Measurements from ENCODE around the gene RDH12. TPM values are rescaled to one million over a fixed set of nuclear protein-coding genes. Genes with fewer than 3 reads are reported as not detected.

The RDH12 gene
- polyA plus RNA-seq, 1 donor from 2014 or later: not detected

DNA sequence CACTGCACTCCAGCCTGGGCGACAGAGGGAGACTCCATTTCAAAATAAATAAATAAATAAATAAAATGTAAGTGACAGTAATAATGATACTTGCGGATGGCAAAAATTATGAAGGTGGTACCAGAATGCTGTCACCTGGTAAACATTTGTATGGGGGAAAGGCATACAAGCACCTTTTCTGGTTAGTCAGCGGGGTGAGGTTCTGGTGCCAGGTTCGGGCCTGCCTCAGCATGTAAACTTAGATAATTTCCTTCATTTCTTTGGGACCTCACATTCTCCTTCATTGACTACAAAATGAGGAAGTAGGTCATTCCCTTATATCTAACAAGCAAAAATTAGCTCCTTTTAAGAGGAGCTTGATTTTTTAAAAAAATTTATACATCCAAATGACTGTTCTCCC is 38.1 kb upstream of the RDH12 start:
- TF ChIP-seq MXI1 (conservative IDR thresholded peaks at IDR 0.05; ENCODE audit: poor library complexity, severe bottlenecking) (no peak), POLR2AphosphoS5 (IDR thresholded peaks at IDR 0.05) (no peak), EZH2 (IDR thresholded peaks at IDR 0.05; ENCODE audit: borderline replicate concordance, insufficient read depth, low read length, poor library complexity, severe bottlenecking) (no peak), EP300 (conservative IDR thresholded peaks at IDR 0.05; ENCODE audit: poor library complexity, severe bottlenecking) (no peak), RAD21 (conservative IDR thresholded peaks at IDR 0.05) (no peak), TAF1 (IDR thresholded peaks at IDR 0.05; ENCODE audit: low read depth) (no peak), SMC3 (conservative IDR thresholded peaks at IDR 0.05; ENCODE audit: poor library complexity) (no peak)
- TF ChIP-seq, protein P1, sequence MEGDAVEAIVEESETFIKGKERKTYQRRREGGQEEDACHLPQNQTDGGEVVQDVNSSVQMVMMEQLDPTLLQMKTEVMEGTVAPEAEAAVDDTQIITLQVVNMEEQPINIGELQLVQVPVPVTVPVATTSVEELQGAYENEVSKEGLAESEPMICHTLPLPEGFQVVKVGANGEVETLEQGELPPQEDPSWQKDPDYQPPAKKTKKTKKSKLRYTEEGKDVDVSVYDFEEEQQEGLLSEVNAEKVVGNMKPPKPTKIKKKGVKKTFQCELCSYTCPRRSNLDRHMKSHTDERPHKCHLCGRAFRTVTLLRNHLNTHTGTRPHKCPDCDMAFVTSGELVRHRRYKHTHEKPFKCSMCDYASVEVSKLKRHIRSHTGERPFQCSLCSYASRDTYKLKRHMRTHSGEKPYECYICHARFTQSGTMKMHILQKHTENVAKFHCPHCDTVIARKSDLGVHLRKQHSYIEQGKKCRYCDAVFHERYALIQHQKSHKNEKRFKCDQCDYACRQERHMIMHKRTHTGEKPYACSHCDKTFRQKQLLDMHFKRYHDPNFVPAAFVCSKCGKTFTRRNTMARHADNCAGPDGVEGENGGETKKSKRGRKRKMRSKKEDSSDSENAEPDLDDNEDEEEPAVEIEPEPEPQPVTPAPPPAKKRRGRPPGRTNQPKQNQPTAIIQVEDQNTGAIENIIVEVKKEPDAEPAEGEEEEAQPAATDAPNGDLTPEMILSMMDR (IDR thresholded peaks at IDR 0.05; ENCODE audit: poor library complexity, severe bottlenecking): no peak
- TF ChIP-seq, protein P2, sequence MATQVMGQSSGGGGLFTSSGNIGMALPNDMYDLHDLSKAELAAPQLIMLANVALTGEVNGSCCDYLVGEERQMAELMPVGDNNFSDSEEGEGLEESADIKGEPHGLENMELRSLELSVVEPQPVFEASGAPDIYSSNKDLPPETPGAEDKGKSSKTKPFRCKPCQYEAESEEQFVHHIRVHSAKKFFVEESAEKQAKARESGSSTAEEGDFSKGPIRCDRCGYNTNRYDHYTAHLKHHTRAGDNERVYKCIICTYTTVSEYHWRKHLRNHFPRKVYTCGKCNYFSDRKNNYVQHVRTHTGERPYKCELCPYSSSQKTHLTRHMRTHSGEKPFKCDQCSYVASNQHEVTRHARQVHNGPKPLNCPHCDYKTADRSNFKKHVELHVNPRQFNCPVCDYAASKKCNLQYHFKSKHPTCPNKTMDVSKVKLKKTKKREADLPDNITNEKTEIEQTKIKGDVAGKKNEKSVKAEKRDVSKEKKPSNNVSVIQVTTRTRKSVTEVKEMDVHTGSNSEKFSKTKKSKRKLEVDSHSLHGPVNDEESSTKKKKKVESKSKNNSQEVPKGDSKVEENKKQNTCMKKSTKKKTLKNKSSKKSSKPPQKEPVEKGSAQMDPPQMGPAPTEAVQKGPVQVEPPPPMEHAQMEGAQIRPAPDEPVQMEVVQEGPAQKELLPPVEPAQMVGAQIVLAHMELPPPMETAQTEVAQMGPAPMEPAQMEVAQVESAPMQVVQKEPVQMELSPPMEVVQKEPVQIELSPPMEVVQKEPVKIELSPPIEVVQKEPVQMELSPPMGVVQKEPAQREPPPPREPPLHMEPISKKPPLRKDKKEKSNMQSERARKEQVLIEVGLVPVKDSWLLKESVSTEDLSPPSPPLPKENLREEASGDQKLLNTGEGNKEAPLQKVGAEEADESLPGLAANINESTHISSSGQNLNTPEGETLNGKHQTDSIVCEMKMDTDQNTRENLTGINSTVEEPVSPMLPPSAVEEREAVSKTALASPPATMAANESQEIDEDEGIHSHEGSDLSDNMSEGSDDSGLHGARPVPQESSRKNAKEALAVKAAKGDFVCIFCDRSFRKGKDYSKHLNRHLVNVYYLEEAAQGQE (IDR thresholded peaks at IDR 0.05; ENCODE audit: borderline replicate concordance): no peak
- H3K27me3 ChIP-seq (ENCODE audit: insufficient read depth, low read depth, low read length): no peaks in the 10 kb centered on the region
- H3K4me2 ChIP-seq (ENCODE audit: low read length): no peak overlapping the region
- no peaks in the 10 kb centered on the region for H4K20me1 ChIP-seq (ENCODE audit: insufficient read depth)
- no peak overlapping the region for H2AFZ ChIP-seq (ENCODE audit: low read depth, low read length)
- H3K9me2 ChIP-seq (ENCODE audit: insufficient read depth, low read length): no peaks in the 10 kb centered on the region
- H3K4me3 ChIP-seq (ENCODE audit: low read length): no peak overlapping the region
- H3K9me3 ChIP-seq (ENCODE audit: low read length): no peaks in the 10 kb centered on the region
- no peak overlapping the region for H3K9ac ChIP-seq (ENCODE audit: low read length)
- peaks cover 29% of the 10 kb centered on the region for H3K79me2 ChIP-seq (replicated peaks; ENCODE audit: insufficient read depth, low read length)
- H3K27ac ChIP-seq (ENCODE audit: low read length): no peak overlapping the region
- H3K36me3 ChIP-seq (ENCODE audit: insufficient read depth, low read length): peaks cover 5% of the 10 kb centered on the region
- no peaks in the 10 kb centered on the region for H3F3A ChIP-seq (ENCODE audit: insufficient read depth, low read length, poor library complexity, severe bottlenecking)

DNA sequence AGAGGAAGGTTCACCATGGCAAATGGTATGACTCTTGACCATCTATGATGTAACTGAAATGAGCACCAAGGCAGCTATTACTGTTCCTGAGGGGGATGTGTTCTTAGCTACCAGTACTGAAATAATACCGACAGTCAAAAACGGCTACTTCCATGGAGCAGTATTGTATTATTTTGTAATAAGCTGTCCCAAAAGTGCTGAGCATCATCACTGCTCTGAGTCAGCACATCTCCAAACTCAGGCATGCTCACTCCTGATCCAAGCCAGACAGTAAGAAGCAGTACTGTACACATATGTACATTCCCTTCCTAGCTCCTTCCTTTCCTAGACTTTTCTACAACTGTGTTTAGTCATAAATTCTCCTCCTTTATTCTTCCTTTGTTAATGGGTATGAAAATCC is 35.8 kb upstream of the RDH12 start:
- no peaks in the 10 kb centered on the region for H4K20me1 ChIP-seq (ENCODE audit: insufficient read depth)
- no peak overlapping the region for H3K4me2 ChIP-seq (ENCODE audit: low read length)
- no peak overlapping the region for H2AFZ ChIP-seq (ENCODE audit: low read depth, low read length)
- H3K27me3 ChIP-seq (ENCODE audit: insufficient read depth, low read depth, low read length): no peaks in the 10 kb centered on the region
- no peaks in the 10 kb centered on the region for H3K9me2 ChIP-seq (ENCODE audit: insufficient read depth, low read length)
- H3K9ac ChIP-seq (ENCODE audit: low read length): no peak overlapping the region
- no peak overlapping the region for H3K27ac ChIP-seq (ENCODE audit: low read length)
- H3K36me3 ChIP-seq (ENCODE audit: insufficient read depth, low read length): no peaks in the 10 kb centered on the region
- H3K4me3 ChIP-seq (ENCODE audit: low read length): no peak overlapping the region
- H3K9me3 ChIP-seq (ENCODE audit: low read length): no peaks in the 10 kb centered on the region
- no peaks in the 10 kb centered on the region for H3F3A ChIP-seq (ENCODE audit: insufficient read depth, low read length, poor library complexity, severe bottlenecking)
- no peak for TF ChIP-seq SMC3 (conservative IDR thresholded peaks at IDR 0.05; ENCODE audit: poor library complexity)
- TF ChIP-seq POLR2AphosphoS5 (IDR thresholded peaks at IDR 0.05): no peak
- TF ChIP-seq, protein P2 (IDR thresholded peaks at IDR 0.05; ENCODE audit: borderline replicate concordance): no peak
- TF ChIP-seq MXI1 (conservative IDR thresholded peaks at IDR 0.05; ENCODE audit: poor library complexity, severe bottlenecking): no peak
- no peak for TF ChIP-seq EP300 (conservative IDR thresholded peaks at IDR 0.05; ENCODE audit: poor library complexity, severe bottlenecking)
- TF ChIP-seq RAD21 (conservative IDR thresholded peaks at IDR 0.05): no peak
- TF ChIP-seq TAF1 (IDR thresholded peaks at IDR 0.05; ENCODE audit: low read depth): no peak
- TF ChIP-seq, protein P1 (IDR thresholded peaks at IDR 0.05; ENCODE audit: poor library complexity, severe bottlenecking): no peak
- TF ChIP-seq EZH2 (IDR thresholded peaks at IDR 0.05; ENCODE audit: borderline replicate concordance, insufficient read depth, low read length, poor library complexity, severe bottlenecking): no peak
- H3K79me2 ChIP-seq (replicated peaks; ENCODE audit: insufficient read depth, low read length): peaks cover 34% of the 10 kb centered on the region

Data from neural cell (in vitro differentiated cells).